ENCODE measurements around the gene LRRC75B. TPM values are rescaled to one million over a fixed set of nuclear protein-coding genes. Genes with fewer than 3 reads are reported as not detected.
"Not testable (repeated sequence)": the region's sequence is repeated elsewhere in the genome, so short reads cannot be mapped to it uniquely, and the experiment has no call there.

The LRRC75B gene
- total RNA-seq, 1 donor from 2014 or later = 10.2 TPM

DNA sequence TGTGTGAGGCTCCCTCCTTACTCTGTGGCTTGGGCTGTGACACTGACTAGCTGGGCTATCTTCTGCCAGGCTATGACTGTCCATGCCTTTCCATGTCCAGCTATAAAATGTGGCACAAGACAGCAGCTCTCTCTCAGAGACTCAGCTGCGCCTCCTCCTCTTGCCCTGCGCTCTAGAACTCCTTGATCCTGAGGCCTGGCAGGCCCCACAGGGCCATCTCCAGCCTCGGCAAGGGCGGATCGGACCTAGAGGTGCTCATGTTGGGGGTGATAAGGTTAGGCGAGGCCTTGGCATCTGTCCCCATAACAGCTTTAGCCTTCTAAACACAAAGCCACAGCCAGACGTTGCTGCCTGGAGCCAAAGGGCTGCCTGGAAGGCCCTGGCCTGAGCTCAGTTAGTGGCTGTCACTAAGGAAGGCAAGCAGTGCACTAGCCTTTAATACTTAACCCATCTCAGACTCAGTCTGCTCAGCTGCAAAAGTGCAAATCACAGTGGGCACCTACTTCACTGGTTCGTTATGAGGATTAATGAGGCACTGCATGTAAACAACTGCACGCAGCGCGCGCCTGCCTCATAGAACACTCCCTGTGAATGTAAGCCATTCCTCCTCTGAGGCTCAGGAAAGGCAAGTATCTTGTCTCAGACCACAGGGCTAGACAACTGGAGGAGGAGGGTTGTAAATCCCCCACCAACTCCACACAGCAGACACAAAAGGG lies 39.1 kb downstream of the LRRC75B start:
- intact Hi-C loops (cut with DNase I) = no loop called here
- Histone ChIP-seq H3K4me1 (peaks cover 66% of the 10 kb centered on the region), H3K9me3 (no peaks in the 10 kb centered on the region), H3K4me3 (peak overlapping the region; percentile 76), H3K36me3 (peaks cover 37% of the 10 kb centered on the region), H3K27me3 (ENCODE audit: low read depth) (no peaks in the 10 kb centered on the region), H3K27ac (peak overlapping the region; percentile 94)
- no peak for TF ChIP-seq CTCF (IDR thresholded peaks at IDR 0.05)
- ATAC-seq = no peak
- DNase-seq = no peak

- H3K27me3 ChIP-seq (ENCODE audit: low read depth); H3K27ac ChIP-seq; H3K9me3 ChIP-seq; intact Hi-C loops (cut with DNase I); ATAC-seq; DNase-seq: not testable (repeated sequence)
- H3K4me3 ChIP-seq = peak overlapping the region; percentile 76
- peaks cover 37% of the 10 kb centered on the region for H3K36me3 ChIP-seq
- peaks cover 65% of the 10 kb centered on the region for H3K4me1 ChIP-seq
These were observed 40.2 kb downstream of the LRRC75B start for GRCh38 chr22:24552503-24553286.

- H3K36me3 ChIP-seq = peaks cover 50% of the 10 kb centered on the region
- H3K27me3 ChIP-seq (ENCODE audit: low read depth) = no peaks in the 10 kb centered on the region
- H3K27ac ChIP-seq = no peak overlapping the region
- H3K4me3 ChIP-seq = no peak overlapping the region
- TF ChIP-seq CTCF (IDR thresholded peaks at IDR 0.05) = no peak
- ATAC-seq (no peak), DNase-seq (no peak)
- intact Hi-C loops (cut with DNase I) = no loop called here
- H3K4me1 ChIP-seq = peaks cover 51% of the 10 kb centered on the region
- no peaks in the 10 kb centered on the region for H3K9me3 ChIP-seq
These were observed 41.9 kb downstream of the LRRC75B start for GRCh38 chr22:24550902-24551435.

GRCh38 chr22:24550028-24550901 lies 42.6 kb downstream of the LRRC75B start:
- H3K27me3 ChIP-seq (ENCODE audit: low read depth) = no peaks in the 10 kb centered on the region
- peaks cover 56% of the 10 kb centered on the region for H3K4me1 ChIP-seq
- intact Hi-C loops (cut with DNase I) = no loop called here
- ATAC-seq (no peak), DNase-seq (no peak)
- no peaks in the 10 kb centered on the region for H3K9me3 ChIP-seq
- H3K27ac ChIP-seq = peak overlapping the region; percentile 20
- H3K36me3 ChIP-seq = peaks cover 51% of the 10 kb centered on the region
- no peak for TF ChIP-seq CTCF (IDR thresholded peaks at IDR 0.05)
- no peak overlapping the region for H3K4me3 ChIP-seq

- intact Hi-C loops (cut with DNase I) = no loop called here
- Histone ChIP-seq H3K4me3 (no peak overlapping the region), H3K27ac (no peak overlapping the region), H3K4me1 (peaks cover 60% of the 10 kb centered on the region), H3K27me3 (ENCODE audit: low read depth) (no peaks in the 10 kb centered on the region), H3K9me3 (no peaks in the 10 kb centered on the region), H3K36me3 (peaks cover 65% of the 10 kb centered on the region)
- ATAC-seq = no peak
- no peak for DNase-seq
- no peak for TF ChIP-seq CTCF (IDR thresholded peaks at IDR 0.05)
These were observed 44.1 kb downstream of the LRRC75B start for GRCh38 chr22:24548812-24549211.

Measured in lower lobe of right lung (tissue), 2 donors.